ENCODE results near the gene SLC16A9.

SLC16A9 gene

DNA sequence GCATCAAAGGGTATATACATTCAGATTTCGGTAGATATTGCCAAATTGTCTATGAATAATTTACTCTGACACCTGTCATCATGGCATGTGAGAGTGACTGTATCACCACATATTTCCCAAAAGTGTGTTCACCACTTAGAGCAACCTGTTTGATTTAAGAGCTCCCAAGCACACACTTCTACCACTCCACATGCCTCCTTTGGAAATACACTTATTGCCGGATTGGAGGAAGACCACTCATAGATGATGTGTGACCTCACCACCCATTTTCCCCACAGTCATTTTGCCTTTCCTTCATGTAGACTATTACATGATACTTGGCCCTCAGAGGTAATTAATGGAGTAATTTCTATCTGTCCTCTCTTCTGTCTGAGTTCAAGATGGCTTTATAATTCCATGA lies 75.5 kb downstream of the SLC16A9 start:
- H3K27ac ChIP-seq = no peak overlapping the region
- peaks cover 4% of the 10 kb centered on the region for H3K9me3 ChIP-seq (ENCODE audit: severe bottlenecking)
- H3K4me3 ChIP-seq (ENCODE audit: low read depth, low read length) = no peak overlapping the region
- H3K36me3 ChIP-seq = no peaks in the 10 kb centered on the region
- H3K27me3 ChIP-seq (ENCODE audit: insufficient read depth, low read depth, severe bottlenecking) = no peaks in the 10 kb centered on the region
- TF ChIP-seq CTCF (IDR thresholded peaks at IDR 0.05; ENCODE audit: low read depth, low read length) = no peak
- DNase-seq = no peak

DNA sequence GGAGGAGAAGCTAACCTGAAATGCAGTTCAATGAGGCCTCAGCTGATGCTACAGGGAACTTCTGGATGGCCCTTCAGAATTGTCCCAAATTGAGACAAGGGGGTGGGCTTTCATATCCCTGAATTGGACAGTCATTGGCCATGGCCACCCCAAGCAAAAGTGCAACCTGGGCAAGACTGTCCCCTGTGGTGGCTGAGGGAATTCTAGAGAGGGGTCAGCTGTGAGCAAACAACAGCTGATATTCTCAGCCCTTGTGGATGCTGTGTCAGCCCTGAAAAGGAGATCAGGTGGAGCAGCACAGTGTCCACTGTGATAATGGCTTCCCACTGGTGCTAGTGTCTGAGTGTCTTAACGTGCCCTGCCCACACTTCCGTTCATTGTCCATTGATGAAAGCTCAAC lies 76.6 kb downstream of the SLC16A9 start:
- no peak for DNase-seq
- Histone ChIP-seq H3K36me3 (no peaks in the 10 kb centered on the region), H3K9me3 (ENCODE audit: severe bottlenecking) (no peaks in the 10 kb centered on the region), H3K4me3 (ENCODE audit: low read depth, low read length) (no peak overlapping the region), H3K27me3 (ENCODE audit: insufficient read depth, low read depth, severe bottlenecking) (no peaks in the 10 kb centered on the region), H3K27ac (no peak overlapping the region)
- TF ChIP-seq CTCF (IDR thresholded peaks at IDR 0.05; ENCODE audit: low read depth, low read length) = peak; percentile 35; the same call in 1 of the 2 replicates

DNA sequence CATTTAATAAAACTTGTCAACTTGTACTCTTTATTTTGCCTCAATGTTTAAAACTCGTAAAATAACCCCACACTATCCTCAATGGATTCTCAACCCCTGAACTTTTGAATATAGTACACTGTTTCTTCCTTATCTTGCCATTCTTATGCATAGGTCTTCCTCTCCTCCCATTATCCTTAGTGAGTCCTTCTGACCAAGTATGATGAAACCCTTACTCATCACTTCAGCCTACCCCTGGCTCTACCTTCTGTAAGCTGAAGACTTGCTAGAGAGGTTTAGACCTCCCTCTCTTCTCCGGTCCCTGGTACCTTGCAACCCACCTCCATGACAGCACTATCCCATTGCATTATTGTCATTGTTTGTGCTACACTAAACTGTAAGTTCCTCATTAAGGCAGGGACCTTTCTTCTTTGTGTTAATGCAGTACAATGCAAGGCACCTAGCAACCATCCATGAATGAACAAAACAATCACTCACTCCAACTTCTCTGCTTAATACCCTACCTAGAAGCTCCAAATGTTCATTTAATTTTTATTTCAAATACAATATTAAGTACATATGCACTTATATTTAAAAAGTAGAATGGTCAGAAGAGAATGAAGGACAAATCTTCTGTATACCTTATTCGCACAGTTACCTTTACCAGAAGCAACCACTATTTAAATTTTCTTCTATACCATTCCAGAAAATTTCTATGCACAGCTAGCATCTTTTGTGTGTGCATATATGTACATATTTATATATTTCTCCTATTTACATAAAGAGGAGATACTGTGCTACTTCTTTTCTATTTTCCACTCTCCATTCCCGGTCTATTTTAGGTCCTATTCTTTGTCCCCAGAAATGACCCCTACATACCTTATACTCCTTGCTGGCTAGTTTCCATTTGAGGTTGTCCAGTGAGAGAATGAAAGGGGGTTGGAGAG lies 77.5 kb downstream of the SLC16A9 start:
- no peak overlapping the region for H3K4me3 ChIP-seq (ENCODE audit: low read depth, low read length)
- no peaks in the 10 kb centered on the region for H3K36me3 ChIP-seq
- no peaks in the 10 kb centered on the region for H3K27me3 ChIP-seq (ENCODE audit: insufficient read depth, low read depth, severe bottlenecking)
- TF ChIP-seq CTCF (IDR thresholded peaks at IDR 0.05; ENCODE audit: low read depth, low read length) = no peak
- no peaks in the 10 kb centered on the region for H3K9me3 ChIP-seq (ENCODE audit: severe bottlenecking)
- no peak overlapping the region for H3K27ac ChIP-seq
- no peak for DNase-seq

DNA sequence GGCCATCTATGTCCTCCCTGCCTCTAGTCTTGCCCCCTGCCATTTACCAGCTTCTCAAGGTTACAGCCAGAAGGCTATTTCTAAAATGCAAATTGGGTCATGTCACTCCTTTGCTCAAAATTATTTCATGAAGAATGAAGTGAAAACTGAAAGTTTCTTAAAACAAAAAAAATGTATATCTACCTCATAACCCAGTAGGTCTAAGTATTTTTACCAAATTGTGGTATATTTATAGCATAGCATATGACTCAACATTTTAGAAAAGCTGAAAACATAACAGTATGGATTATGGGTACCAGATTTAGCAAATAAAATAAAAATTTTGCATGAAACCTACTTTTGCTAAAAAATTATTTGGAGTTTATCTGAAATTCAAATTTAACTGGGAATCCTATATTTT lies 78.4 kb downstream of the SLC16A9 start:
- Histone ChIP-seq H3K4me3 (ENCODE audit: low read depth, low read length) (no peak overlapping the region), H3K9me3 (ENCODE audit: severe bottlenecking) (no peaks in the 10 kb centered on the region), H3K27ac (no peak overlapping the region), H3K36me3 (no peaks in the 10 kb centered on the region), H3K27me3 (ENCODE audit: insufficient read depth, low read depth, severe bottlenecking) (no peaks in the 10 kb centered on the region)
- no peak for TF ChIP-seq CTCF (IDR thresholded peaks at IDR 0.05; ENCODE audit: low read depth, low read length)
- DNase-seq = no peak

- H3K27ac ChIP-seq = no peak overlapping the region
- H3K9me3 ChIP-seq (ENCODE audit: severe bottlenecking) = no peaks in the 10 kb centered on the region
Observed at GRCh38 chr10:59628965-59629364, 80.7 kb downstream of the SLC16A9 start.

More at GRCh38 chr10:59628965-59629364, 80.7 kb downstream of the SLC16A9 start:
- no peaks in the 10 kb centered on the region for H3K36me3 ChIP-seq
- H3K27me3 ChIP-seq (ENCODE audit: insufficient read depth, low read depth, severe bottlenecking) = no peaks in the 10 kb centered on the region
- DNase-seq = no peak
- no peak for TF ChIP-seq CTCF (IDR thresholded peaks at IDR 0.05; ENCODE audit: low read depth, low read length)
- H3K4me3 ChIP-seq (ENCODE audit: low read depth, low read length) = no peak overlapping the region

All from WERI-Rb-1 (cell line).